HL-60/S4 (cell line): ENCODE data around the gene GCK.
"Not testable (repeated sequence)": the region's sequence is repeated elsewhere in the genome, so short reads cannot be mapped to it uniquely, and the experiment has no call there.

Source experiments
- in situ Hi-C: fragments of 300-500 bp; cut with MboI; formaldehyde crosslinking; loops from 2 replicates; pipeline ENCODE4 v1.14.3; 2022; ENCODE audit warnings: low sequenced_read_pairs

GCK gene

DNA sequence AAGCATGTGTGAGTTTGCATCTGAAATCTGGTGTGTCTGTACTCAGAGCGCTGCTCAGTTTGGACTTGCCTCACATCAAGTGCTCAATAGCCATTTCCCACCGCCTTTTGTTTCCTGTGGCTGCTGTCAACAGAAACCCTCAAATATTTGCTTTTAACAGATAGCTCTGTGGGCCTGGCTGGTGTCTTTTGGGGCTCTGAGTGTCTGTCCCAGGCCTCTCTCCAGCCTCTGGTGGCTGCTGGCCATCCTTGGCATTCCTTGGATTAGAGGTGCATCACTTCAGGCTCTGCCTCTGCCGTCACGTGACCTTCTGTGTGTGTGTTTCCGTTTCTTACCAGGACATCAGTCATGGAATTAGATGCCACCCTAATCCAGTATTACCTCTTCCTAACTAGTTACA lies 20.9 kb upstream of the GCK start:
- in situ Hi-C loops = no loop called here

DNA sequence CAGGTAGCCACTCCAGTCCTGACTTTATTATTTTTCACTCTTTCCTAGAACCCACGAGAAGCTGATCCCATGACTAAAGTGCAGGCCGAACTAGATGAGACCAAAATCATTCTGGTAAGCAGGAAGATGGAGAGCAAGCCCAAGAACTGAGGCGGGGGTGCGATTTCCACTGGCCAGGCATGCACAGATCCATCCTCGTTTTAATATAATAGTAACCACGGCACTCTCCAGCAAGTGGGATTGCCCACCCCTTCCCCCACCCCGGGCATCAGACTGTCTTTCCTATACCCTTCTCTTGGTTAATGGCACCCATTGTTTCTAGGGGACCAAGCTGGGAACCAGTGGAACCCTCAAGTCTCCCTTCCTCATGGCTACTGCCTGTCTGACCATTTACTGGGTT lies 18.8 kb upstream of the GCK start:
- in situ Hi-C loops = no loop called here

DNA sequence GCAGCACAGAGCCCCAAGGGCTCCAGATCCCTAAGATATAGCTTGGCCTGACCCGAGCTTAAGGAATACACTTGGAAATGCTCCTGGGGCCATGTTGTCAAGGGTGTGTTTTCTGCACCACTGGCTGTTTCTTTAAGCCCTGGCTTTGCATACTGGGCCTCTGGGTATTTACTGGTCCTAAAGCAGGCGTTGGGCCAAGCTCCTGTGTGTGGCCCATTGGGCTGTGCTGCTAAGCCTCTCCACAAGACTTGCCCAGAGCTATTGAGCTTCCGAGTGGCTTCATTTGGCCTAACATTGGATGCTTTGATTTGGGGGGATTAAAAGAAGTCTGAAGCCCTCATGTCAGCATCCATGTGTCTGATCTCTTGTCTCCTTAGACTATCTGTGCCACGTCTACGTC lies 16.8 kb upstream of the GCK start:
- in situ Hi-C loops = no loop called here

DNA sequence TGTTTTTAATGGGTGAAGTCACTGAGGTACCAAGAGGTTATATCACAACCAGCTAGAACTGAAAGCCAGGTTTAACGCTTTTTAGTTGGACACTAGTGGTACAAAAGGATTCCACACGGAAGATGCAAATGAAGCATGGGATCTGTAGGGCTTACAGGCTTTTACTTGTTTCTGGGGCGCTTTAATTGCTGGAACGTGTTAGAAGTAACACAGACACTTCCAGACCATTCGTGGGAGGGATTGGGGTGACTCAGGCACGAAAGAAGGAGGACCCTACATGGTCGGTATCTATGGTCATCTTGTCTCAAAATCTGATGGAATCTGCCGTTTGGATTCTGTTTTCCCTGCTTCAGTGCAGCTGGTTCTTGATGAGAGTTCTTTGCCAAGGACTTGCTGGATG lies 12.6 kb upstream of the GCK start:
- in situ Hi-C loops = no loop called here

DNA sequence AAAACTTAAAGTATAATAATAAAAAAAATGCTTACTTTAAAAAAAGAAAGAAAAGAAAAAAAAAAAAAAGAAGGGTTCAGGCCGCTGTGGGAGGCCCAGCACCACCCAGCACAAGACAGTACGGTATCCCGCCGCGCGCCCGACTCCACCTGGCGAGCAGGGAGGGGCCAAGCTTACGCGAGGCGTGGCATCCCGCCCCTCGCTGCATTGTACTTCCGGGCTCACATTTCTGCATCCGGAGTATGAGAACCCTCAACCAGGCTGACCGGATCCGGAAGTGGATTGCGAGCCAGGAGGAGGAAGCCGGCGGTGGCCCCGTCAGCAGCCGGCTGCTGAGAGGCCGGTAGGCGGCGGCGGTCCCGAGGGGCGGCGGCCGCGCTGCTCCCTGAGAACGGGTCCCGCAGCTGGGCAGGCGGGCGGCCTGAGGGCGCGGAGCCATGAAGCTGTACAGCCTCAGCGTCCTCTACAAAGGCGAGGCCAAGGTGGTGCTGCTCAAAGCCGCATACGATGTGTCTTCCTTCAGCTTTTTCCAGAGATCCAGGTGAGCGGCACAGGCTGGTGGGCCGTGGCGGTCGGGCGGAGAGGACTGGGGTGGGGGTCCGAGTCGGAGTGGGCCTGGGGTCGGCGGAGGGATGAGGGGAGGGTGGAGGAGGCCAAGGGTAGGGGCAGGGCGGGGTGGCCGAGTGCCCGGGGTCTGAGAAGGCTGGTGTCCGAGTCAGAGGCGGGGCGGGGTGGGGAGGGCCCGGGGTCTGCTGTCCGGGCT lies 11.6 kb upstream of the GCK start, which contains the start of gene YKT6:
Gene YKT6, plus strand, starts transcription at position 280 of the 763 bp plus-strand sequence. Its CDS starts 158 bp downstream, at position 438.
- in situ Hi-C loops = no loop called here

DNA sequence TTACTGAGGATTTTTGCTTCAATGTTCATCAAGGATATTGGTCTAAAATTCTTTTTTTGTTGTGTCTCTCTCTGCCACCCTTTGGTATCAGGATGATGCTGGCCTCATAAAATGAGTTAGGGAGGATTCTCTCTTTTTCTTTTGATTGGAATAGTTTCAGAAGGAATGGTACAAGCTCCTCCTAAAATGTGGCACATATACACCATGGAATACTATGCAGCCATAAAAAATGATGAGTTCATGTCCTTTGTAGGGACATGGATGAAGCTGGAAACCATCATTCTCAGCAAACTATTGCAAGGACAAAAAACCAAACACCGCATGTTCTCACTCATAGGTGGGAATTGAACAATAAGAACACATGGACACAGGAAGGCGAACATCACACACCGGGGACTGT lies 10.9 kb upstream of the GCK start:
- in situ Hi-C loops = not testable (repeated sequence)

DNA sequence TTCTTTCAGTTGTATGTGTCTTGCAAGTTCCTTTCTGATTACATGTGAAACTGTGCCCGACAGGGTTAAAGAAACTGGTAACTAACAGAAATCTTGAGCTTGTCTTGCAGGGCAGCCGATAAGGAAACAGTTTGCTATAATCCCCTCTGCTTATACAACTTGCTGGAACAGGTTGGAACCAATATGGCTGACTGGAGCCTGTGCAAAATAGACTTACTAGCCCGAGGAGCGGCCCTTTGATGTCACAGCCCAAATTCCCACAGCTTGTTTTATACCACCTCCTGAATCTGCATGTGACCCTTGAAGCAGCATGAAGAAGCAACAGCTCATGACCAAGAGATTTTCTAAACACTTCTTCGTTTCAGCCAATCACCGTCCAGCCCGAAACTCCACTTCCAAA lies 8.2 kb upstream of the GCK start:
- in situ Hi-C loops = no loop called here

DNA sequence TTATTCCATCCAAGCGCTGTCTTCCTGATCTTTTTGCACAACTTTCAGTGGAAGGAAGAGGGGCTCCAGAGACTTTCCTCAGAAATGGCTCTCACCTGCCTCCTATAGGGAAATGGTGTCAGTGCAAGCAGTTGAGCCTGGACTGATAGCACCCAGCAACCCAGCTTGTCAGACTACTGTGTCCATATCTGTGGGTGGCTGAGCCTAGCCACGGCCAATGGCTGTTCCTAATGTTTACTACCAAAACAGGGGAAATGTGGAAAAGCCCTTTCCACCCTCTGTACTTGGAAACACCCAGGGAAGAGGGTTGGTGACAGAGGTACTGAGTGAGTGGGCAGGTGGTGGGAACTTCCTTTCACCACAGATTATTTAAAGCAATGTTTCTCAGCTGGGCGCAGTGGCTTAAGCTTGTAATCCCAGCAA lies 7.2 kb upstream of the GCK start:
- in situ Hi-C loops = no loop called here

DNA sequence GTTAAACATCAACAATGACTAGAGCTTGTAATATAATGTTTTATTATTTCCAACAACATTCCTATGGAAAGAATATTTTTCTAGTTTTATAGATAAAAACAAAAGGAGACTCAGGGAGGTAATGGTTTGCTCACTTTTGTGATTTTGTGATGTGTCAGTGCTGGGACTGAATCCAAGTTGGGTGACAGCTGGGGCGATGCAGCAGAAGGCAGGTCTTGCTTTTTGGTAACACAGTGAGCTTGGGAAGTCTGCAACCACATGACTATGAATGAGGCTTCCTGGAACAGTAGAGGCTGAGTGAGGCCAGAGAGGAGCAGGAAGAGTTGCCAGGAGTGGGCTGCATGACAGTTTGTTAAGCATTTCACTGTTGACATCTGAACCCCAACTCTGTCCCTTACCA lies 6.7 kb upstream of the GCK start:
- in situ Hi-C loops = no loop called here

DNA sequence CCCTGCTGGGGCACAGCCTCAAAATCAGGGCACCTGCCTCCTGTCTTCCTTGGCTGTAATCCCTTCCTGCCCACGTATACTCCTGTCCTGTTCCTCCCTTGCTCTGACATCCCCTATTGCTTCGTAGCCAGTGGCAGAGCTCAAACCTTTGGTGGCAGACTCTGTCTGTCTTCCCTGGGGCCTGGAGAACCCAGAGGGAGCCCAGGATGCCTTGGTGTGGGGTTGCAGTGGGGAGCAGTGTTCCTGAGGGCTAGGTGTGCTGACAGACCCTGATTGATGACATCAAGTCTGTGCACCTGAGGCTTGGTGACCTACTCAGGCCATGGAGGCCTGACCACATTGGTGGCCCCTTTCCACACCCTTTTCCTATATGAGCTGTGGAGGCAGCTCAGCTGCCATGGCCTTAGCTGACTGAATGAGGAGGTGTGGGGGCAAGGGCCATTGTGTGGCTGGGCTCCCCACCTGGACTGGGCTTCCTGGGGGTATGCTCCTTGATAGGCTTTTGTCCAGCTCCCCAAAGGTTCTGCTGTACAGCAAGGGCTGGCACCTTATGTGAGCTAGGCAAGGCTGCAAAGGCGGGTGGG lies 5.4 kb upstream of the GCK start:
- in situ Hi-C loops = no loop called here

DNA sequence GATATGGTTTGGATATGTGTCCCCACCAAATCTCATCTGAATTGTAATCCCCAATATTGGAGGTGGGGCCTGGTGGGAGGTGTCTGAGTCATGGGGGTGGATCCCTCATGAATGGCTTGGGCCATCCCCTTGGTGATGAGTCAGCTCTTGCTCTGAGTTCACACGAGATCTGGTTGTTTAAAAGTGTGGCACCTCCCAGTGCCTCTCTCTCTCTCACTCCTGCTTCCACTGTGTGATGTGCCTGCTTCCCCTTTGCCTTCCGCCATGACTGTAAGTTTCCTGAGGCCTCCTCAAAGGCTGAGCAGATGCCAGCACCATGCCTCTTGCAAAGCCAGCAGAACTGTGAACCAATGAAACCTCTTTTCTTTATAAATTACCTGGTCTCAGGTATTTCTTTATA lies 4.8 kb upstream of the GCK start:
- in situ Hi-C loops = no loop called here

DNA sequence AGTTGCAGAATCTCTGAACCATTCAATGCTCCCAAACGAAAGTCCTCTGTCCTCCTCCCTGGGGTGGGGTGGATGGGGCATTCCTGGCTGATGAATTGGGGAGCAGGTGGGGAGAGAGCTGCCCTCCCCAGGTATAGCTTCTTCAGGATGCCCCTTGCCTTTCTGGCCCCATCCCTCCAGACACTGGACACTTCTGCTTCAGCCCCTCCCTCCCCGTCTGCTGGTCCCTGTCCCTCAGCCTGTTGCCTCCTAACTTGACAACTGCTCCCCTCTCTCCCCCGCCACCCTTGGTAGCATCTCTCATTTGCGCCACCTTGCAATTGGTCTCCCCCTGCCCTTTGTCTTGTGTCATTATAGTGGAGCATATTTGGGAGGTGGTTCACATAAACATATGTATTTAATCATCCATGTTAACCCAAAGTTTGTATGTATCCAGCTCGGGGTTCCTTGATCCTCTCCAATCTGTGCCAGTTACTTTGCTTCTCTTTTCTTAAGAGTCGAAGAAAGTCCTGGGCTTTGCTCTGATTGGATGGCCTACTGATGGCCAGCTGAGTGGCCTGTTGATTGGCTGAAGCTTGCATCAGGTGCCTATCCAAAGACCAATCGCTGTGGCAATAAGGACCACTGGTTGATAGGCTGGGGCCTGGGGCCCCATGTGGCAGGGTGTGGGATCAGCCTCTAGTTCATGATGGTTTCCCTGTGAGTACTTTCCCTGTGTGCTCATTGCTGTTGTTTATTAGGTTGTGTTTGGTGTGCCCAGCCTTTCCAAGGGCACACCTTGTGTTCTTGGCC lies 4.0 kb upstream of the GCK start:
- in situ Hi-C loops = no loop called here

DNA sequence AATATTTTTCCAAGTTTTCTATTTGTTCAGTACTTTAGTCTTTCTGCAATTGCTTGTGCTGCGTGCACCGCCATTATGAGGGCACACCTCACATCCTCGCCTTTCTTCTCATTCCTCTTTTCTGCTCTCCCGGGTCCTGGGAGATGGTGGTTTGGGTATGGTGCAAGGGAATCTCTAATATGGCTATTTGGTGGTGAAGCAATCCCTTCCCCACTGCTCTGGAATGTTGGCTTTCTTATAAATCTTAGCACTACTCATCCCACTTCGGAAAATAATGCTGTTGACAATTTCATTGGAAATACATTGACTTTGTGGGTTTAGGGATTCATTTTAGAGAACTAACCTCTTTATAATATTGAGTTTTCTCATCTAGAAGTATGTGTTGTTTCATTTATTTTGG lies 1.9 kb upstream of the GCK start:
- in situ Hi-C loops = no loop called here

DNA sequence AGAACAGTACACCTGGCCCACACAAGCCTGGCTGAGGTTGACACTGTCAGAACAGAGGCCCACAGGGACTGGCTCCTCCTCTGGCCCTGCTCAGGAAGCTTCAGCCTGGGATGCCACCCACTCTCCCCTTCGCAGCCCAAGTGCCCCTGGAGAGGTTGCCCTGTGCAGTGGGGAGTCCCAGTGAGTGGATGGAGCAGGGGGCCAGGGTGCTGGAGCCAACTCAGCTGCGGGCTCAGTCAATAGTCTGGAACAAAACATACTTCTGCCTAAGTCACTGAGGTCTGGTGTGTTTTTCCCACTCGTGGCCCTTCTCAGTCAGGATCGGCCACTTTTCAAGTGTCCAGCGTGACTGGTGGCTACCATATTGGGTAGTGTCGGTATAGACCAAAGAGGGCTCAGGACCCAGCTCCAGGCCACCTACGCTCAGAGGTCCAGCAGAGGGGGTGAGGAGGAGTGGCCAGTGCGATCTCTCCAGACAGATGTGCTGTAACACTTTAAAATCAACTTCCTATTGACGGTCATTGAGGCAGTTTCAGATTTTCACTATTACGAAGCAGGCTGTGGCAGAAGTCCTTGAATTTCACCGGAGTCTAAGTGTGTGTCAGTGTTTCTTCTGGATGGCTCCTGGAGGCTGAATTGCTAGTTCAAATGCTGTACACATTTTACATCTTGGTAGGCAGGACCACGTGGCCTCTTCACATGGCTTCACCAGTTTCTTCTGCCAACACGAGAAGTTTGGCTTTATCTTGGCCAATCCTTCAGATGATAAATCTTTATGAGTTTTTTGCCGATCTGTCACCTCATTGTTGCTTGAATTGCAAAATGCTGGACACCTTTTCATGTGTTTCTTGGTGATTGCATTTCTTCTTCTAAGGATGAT lies 994 bp upstream of the GCK start:
- in situ Hi-C loops = no loop called here

DNA sequence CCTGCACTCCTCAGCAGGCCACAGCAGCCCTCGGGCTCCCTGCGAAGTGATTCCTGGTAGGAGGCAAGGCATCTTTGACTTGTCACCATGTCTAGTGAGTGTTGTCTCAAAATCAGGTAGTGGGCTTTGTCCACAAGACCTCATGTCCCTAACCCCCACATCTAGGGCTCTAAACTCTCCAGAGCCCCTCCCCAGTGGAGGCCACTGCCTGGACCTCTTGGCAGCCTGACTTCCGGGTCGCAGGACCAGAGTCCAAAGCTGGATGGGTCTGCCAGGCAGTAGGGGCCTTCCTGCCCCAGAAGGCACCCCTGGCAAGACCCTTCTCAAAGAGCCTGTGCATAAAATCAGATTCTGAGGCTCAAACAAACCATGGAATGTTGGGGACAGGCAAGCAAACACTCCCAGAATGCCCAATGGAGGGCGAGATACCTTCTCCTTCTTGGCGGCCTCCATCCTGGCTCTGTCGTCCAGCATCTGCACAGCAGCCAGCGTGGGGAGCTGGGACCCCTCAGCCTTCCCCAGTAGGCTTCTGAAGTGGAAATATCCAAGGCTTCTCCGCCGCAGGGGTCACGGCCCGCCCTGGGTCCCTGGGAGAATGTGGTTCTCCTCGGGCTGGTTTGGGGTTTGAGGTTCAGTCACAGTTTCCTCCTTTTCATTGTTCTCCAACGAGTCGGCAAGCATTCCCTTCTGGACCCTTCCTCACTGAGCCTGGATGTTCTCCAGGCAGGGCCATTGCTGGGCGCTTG lies 586 bp downstream of the GCK start:
- in situ Hi-C loops = no loop called here

DNA sequence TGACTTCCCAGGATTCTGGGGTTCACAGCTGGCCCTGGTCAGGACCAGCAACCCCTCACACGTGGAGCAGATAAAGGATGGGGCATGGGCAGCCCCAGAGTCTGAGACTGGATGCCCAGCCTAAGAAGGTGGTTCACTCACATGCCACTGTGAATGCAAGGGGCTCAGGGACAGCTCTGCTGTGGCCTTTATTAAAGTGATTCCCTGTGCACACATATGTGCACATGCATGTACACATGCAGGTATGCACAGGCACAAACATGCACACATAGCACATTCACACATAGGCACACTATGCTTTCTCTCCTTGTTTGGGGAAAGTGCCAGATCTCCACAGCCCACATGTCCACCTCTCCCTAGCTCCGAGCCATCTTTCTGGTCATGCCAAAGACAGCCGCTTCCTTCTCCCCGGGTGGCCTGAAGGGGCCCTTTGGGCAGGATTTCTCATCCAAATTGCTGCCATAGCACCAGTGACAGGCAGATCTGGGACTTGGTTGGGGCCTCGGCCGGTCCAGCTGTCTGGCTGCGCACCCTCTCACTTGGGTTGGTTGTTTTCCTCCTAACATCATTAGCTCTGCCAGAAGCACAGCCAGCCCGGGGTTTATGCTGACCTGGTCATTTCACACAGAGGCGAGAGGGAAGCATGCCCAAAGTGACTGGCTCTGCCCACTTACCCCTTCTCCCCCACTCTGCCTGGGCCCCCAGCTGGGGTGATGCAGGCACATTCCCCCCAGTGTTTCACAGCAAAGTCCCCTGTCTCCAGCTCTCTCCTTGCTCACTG lies 1.4 kb downstream of the GCK start:
- in situ Hi-C loops = no loop called here

DNA sequence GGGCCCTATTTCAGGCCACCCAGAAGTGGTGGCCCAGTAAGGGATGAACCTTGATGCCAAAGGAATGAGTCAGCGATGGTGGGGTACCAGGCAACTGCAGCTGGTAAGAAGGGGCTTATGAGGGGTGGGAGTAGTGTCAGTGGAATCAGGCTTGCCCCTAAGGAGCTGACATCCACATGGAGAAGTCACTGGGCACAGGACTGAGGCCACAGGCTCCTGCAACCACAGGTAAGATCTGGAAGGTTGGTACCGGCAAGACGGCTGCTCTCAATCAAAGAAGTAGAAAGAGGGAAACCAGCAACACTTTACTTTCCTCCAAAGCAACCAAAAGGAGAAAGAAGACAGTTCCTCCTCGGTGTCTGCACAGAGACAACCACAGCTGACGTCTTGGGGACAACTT lies 2.5 kb downstream of the GCK start:
- in situ Hi-C loops = no loop called here

DNA sequence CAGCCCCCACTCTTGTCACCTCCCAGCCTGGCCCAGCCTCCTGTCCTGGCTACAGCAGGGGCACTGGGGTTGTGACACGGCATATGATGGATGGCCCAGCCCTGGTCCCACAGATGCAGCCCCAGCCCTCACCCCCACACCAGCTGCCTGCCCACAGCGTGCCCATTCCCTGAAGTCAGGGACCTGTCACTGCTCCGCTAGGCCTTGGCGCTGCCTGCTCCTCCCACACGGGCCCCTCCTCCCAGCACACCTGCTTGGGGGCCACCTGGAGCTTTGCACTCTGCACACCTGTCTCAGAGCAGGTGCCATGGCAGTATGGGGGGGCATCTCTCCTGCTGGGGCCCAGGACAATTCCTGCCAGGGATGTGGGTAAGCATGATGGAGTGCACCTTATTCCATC lies 3.5 kb downstream of the GCK start:
- in situ Hi-C loops = no loop called here

DNA sequence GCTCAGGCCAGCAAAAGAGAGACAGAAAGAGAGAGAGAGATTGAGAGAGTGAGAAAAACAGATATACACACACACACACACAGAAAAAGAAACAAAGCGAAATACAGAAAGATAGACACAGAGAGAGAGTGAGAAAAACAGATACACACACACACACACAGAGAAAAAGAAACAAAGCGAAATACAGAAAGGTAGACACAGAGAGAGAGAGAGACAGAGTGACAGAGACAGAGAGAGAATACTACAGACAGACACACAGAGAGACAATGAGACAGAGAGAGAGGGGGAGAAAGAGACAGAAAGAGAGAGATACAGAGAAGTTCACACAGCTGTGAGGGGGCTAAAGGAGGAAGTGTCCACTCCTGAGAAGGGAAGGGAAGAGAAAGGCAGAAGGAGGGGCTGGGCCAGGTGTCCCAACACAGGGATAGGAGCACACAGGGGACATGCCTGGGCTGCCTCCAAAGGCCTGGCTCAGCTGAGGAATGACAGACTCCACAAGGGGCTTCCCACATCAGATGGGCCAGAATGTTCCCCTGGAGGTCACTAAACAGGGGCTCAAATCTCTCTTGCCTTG lies 4.3 kb downstream of the GCK start:
- in situ Hi-C loops = no loop called here
